DND-41 (cell line): ENCODE data around the gene GH2.
A peak's percentile ranks its signal among the peaks of the same experiment; 100 is the strongest.
"Not testable (repeated sequence)": the region's sequence is repeated elsewhere in the genome, so short reads cannot be mapped to it uniquely, and the experiment has no call there.

ENCODE experiments used
- CTCF ChIP-seq: IDR thresholded peaks from 2 replicates; pipeline ENCODE4 v1.5.1; 2012; ENCODE audit warnings: borderline replicate concordance, low read length, moderate library complexity, mild to moderate bottlenecking; ENCODE audit not compliant: poor library complexity, severe bottlenecking; ENCODE audit errors: extremely low read depth
- EZH2 ChIP-seq: IDR thresholded peaks from 3 replicates; pipeline ENCODE4 v1.6.1; 2012; ENCODE audit warnings: borderline replicate concordance, low read depth, mild to moderate bottlenecking, moderate library complexity, low read length, inconsistent platforms; ENCODE audit not compliant: severe bottlenecking

DNA sequence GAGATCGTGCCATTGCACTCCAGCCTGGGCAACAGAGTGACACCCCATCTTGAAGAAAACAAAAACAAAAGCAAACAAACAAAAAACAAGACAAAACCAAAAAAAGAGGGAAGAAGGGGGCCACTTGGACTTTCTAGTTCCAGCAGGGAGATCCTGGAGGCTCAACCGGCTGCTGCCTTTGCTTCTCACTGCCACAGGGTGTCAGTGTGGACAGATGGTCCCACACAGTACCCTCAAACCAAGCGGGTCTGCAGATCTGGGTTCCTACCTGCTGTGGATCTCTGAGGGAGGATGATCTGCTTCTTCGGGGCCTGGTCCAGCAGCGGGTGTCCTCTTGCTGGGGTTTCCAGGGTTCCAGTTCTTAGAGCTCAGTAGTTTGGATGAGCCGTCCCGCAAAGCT, 15.1 kb downstream of the GH2 start:
- TF ChIP-seq CTCF, result peak; percentile 36
- TF ChIP-seq EZH2, result not testable (repeated sequence)
